ENCODE measurements around the gene FCMR. TPM values are rescaled to one million over a fixed set of nuclear protein-coding genes. Genes with fewer than 3 reads are reported as not detected.

Gene FCMR
- total and polyA plus RNA-seq, 2 experiments from 2014 or later: not detected

DNA sequence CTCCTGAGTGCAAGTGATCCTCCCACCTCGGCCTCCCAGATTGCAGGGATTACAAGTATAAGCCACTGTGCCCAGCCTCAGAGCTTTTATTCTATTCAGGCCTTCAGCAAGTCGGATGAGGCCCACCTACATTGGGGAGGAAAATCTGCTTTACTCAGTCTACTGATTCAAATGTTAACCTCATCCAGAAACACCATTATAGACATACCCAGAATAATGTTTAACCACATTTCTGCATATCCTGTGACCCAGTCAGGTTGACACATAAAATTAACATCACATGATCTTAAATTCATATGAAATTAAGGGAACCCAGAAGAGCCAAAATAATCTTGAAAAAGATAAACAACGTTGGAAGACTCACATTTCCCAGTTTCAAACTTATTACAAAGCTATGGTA is 41.4 kb downstream of the FCMR start:
- H3K9me3 ChIP-seq (ENCODE audit: low read depth): peaks cover 4% of the 10 kb centered on the region
- no peaks in the 10 kb centered on the region for H3K4me1 ChIP-seq (ENCODE audit: low read depth)
- H3K36me3 ChIP-seq: no peaks in the 10 kb centered on the region
- no peak overlapping the region for H3K27ac ChIP-seq
- no peak overlapping the region for H3K4me3 ChIP-seq
- TF ChIP-seq, protein P1, sequence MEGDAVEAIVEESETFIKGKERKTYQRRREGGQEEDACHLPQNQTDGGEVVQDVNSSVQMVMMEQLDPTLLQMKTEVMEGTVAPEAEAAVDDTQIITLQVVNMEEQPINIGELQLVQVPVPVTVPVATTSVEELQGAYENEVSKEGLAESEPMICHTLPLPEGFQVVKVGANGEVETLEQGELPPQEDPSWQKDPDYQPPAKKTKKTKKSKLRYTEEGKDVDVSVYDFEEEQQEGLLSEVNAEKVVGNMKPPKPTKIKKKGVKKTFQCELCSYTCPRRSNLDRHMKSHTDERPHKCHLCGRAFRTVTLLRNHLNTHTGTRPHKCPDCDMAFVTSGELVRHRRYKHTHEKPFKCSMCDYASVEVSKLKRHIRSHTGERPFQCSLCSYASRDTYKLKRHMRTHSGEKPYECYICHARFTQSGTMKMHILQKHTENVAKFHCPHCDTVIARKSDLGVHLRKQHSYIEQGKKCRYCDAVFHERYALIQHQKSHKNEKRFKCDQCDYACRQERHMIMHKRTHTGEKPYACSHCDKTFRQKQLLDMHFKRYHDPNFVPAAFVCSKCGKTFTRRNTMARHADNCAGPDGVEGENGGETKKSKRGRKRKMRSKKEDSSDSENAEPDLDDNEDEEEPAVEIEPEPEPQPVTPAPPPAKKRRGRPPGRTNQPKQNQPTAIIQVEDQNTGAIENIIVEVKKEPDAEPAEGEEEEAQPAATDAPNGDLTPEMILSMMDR (IDR thresholded peaks at IDR 0.05; ENCODE audit: low read depth, low read length): no peak
- no peaks in the 10 kb centered on the region for H3K27me3 ChIP-seq
- DNase-seq (ENCODE audit: low read depth in 1 of 2, low spot score in 1 of 2): no peak

DNA sequence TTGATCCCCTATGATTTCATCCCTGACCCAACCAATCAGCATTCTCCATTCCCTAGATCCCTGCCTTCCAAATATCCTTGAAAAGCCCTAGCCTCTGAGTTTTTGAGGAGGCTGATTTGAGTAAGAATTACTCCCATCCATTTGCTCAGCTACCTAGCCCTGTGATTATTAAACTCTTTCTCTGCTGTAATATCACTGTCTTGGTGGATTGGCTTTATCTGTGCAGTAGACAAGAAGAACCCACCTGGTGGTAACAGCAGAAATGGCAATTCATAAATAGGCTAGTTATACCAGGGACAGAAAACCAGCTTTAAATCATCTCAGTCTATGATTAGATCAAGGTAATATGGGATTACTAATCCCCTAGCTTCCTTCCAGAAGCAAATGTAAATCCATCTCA is 43.3 kb downstream of the FCMR start:
- Histone ChIP-seq H3K9me3 (ENCODE audit: low read depth) (peaks cover 4% of the 10 kb centered on the region), H3K4me3 (no peak overlapping the region)
- TF ChIP-seq, protein P1 (IDR thresholded peaks at IDR 0.05; ENCODE audit: low read depth, low read length): peak; percentile 6

DNA sequence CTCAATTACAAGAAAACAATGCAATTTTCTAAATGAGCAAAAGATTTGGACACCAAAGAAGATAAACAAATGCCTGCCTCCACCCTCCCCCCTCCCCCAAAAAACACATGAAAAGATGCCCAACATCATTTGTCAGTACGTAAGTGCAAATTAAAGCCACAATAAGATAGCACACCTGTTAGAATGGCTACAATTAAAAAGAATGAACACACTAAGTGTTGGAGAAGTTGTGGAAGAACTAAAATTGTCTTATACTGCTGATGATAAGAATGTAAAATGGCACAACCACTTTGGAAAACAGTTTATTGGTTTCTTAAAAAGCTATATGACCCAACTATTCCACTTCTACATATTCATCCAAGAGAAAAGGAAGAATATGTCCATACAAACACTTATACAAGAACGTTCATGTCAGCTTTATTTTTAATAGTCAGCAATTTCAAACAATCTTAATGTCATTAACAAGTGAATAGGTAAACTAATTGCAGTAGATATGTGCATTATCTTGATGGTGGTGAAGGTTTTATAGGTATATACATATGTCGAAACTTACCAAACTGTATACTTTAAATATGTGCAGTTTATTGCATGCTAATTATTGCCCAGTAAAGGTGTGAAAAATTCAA is 45.9 kb downstream of the FCMR start:
- Histone ChIP-seq H3K4me1 (ENCODE audit: low read depth) (no peaks in the 10 kb centered on the region), H3K4me3 (no peak overlapping the region), H3K27me3 (no peaks in the 10 kb centered on the region), H3K9me3 (ENCODE audit: low read depth) (peaks cover 4% of the 10 kb centered on the region), H3K36me3 (no peaks in the 10 kb centered on the region), H3K27ac (no peak overlapping the region)
- TF ChIP-seq, protein P1 (IDR thresholded peaks at IDR 0.05; ENCODE audit: low read depth, low read length): no peak
- no peak for DNase-seq (ENCODE audit: low read depth in 1 of 2, low spot score in 1 of 2)

More for the DNA sequence above, 43.3 kb downstream of the FCMR start:
- no peak overlapping the region for H3K27ac ChIP-seq
- no peaks in the 10 kb centered on the region for H3K36me3 ChIP-seq
- no peaks in the 10 kb centered on the region for H3K4me1 ChIP-seq (ENCODE audit: low read depth)
- no peaks in the 10 kb centered on the region for H3K27me3 ChIP-seq
- DNase-seq (ENCODE audit: low read depth in 1 of 2, low spot score in 1 of 2): no peak

DNA sequence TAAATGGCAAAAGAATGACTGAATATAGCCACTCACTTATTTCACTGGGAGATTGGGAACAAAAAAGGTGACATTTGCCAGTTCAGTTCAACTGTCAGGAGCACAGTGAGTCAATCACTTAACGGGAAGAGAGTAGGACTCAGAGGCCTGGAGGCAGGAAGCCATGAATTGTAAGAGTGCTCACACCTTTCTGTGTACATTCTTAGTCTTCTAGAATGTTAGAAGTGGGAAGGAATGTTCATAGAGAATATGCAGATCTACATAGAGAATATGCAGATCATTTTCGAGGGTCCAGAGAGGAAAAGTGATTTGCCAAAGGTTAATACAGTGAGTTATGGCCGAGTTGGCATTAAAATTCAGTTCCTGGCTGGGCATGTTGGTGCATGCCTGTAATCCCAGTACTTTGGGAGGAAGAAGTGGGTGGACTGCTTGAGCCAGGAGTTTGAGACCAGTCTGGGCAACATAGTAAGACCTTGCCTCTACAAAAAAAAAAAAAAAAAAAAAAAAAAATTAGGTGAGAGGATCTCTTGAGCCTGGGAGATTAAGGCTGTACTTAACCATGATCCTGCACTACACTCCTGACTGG is 48.0 kb downstream of the FCMR start:
- TF ChIP-seq, protein P1 (IDR thresholded peaks at IDR 0.05; ENCODE audit: low read depth, low read length): no peak
- Histone ChIP-seq H3K27me3 (no peaks in the 10 kb centered on the region), H3K27ac (no peak overlapping the region), H3K4me1 (ENCODE audit: low read depth) (no peaks in the 10 kb centered on the region), H3K36me3 (no peaks in the 10 kb centered on the region), H3K4me3 (no peak overlapping the region), H3K9me3 (ENCODE audit: low read depth) (peaks cover 4% of the 10 kb centered on the region)
- no peak for DNase-seq (ENCODE audit: low read depth in 1 of 2, low spot score in 1 of 2)

DNA sequence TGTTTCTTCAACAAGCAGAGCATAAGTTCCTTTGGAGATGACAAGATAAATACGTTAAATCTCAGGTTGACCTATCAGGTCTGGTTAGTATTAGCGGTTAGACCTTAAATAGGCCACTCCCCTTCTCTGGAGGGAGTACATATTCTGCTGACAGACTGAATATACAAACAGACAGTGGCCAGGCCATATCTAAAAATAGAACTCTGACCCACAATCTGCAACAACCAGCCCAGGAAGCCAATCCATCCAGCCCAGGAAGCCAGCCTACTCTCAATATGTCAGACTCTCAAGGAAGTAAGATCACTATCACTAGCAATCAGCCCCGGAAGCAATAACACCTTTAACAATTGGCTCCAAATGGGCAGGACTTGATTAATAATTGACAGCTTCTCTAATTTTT is 49.6 kb downstream of the FCMR start:
- no peaks in the 10 kb centered on the region for H3K36me3 ChIP-seq
- H3K4me3 ChIP-seq: no peak overlapping the region
- peaks cover 7% of the 10 kb centered on the region for H3K27me3 ChIP-seq
- DNase-seq (ENCODE audit: low read depth in 1 of 2, low spot score in 1 of 2): peak in 1 of 2 donors; percentile 5
- no peaks in the 10 kb centered on the region for H3K9me3 ChIP-seq (ENCODE audit: low read depth)
- no peak overlapping the region for H3K27ac ChIP-seq
- no peaks in the 10 kb centered on the region for H3K4me1 ChIP-seq (ENCODE audit: low read depth)
- TF ChIP-seq, protein P1 (IDR thresholded peaks at IDR 0.05; ENCODE audit: low read depth, low read length): no peak

Measured in cardiac muscle cell (in vitro differentiated cells and primary cell).